Fibroblast of gingiva (primary cell): ENCODE measurements around the gene ATXN2L.
"Not testable (repeated sequence)": the region's sequence is repeated elsewhere in the genome, so short reads cannot be mapped to it uniquely, and the experiment has no call there.

ENCODE experiments used
- DNase-seq: peaks from one replicate; pipeline ENCODE4 v3.0.0-alpha.2; 2011; ENCODE audit warnings: low read depth

ATXN2L gene

GRCh38 chr16:28837672-28838557 is 15.1 kb downstream of the ATXN2L start:
- no peak for DNase-seq

GRCh38 chr16:28838558-28838918 is 15.7 kb downstream of the ATXN2L start:
- DNase-seq, result no peak

GRCh38 chr16:28839004-28839639 is 16.3 kb downstream of the ATXN2L start:
- DNase-seq, result no peak

- peak; percentile 51 for DNase-seq
These were observed 17.1 kb downstream of the ATXN2L start for GRCh38 chr16:28839899-28840298.

- DNase-seq, result no peak
These were observed 19.9 kb downstream of the ATXN2L start for GRCh38 chr16:28842696-28843095.

- DNase-seq, result no peak
These were observed 21.0 kb downstream of the ATXN2L start for GRCh38 chr16:28843766-28844165.

GRCh38 chr16:28844226-28844885 is 21.6 kb downstream of the ATXN2L start:
- DNase-seq, result no peak

GRCh38 chr16:28845293-28845692 is 22.5 kb downstream of the ATXN2L start:
- no peak for DNase-seq

GRCh38 chr16:28845761-28846079 is 22.9 kb downstream of the ATXN2L start:
- DNase-seq, result no peak

- peak; percentile 99 for DNase-seq
These were observed 23.5 kb downstream of the ATXN2L start, which contains the start of gene TUFM for GRCh38 chr16:28846080-28846932. TUFM (minus strand) TSS chr16:28846348; CDS start chr16:28846269, 79 bp downstream.

GRCh38 chr16:28846933-28847273 is 24.1 kb downstream of the ATXN2L start:
- DNase-seq, result no peak

- DNase-seq, result no peak
These were observed 35.6 kb downstream of the ATXN2L start for GRCh38 chr16:28858421-28858820.

- DNase-seq, result no peak
These were observed 36.5 kb downstream of the ATXN2L start for GRCh38 chr16:28859326-28859725.

GRCh38 chr16:28863929-28864793 is 41.4 kb downstream of the ATXN2L start:
- peak; percentile 27 for DNase-seq

- no peak for DNase-seq
These were observed 42.3 kb downstream of the ATXN2L start for GRCh38 chr16:28865001-28865688.

- DNase-seq, result no peak
These were observed 43.1 kb downstream of the ATXN2L start for GRCh38 chr16:28865722-28866453.

GRCh38 chr16:28866454-28866804 is 43.6 kb downstream of the ATXN2L start:
- no peak for DNase-seq

- DNase-seq, result no peak
These were observed 44.4 kb downstream of the ATXN2L start for GRCh38 chr16:28867241-28867640.

GRCh38 chr16:28867646-28868045 is 44.8 kb downstream of the ATXN2L start:
- DNase-seq, result not testable (repeated sequence)

GRCh38 chr16:28869201-28869600 is 46.4 kb downstream of the ATXN2L start:
- no peak for DNase-seq
